Islet precursor cell (in vitro differentiated cells): Measurements from ENCODE around the gene SH3PXD2A.
A peak's percentile ranks its signal among the peaks of the same experiment; 100 is the strongest.
"Not testable (repeated sequence)": the region's sequence is repeated elsewhere in the genome, so short reads cannot be mapped to it uniquely, and the experiment has no call there.

Experiments used
- DNase-seq: peaks from one replicate; pipeline ENCODE4 v3.0.0-alpha.2; 2018

The SH3PXD2A gene

DNA sequence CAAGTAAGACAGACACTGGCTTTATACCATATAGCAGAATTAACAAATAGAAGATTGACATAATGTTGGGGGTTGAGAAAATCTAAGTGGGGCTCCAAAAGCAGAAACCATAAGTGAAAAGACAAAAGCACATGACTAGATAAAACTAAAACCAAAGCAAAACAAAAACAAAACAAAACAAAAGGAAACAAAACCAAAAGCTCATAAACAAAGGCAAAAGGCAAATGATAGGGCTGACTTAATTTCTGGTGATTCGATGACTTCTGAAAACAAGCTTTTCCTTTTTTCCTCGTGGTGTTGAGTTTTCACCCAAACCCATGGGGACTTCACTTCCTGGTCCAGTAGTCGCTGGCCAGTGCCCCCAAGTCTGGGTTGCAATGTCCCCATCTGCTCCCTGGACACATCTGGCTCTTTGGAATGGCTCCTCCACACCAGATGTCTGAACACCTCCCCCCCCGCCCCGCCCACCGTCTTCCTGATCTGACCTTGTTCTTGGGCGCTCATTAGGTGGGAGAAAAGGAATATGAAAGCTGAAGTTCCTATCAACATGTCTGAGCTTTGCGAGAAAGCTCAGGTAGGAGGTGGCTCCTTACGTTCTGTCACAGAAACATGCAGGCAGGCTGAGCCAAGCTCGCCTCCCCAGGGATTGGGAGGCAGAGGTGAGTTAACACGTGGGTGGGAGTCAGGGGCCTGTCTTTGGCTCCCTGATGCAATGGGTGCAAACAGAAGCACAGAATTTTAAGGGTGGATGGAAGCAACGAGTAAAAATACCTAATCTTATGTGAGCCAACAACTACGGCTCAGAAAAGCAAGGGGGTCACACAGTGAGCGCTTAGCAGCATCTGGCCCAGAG is 240.8 kb downstream of the SH3PXD2A start:
- no peak for DNase-seq

DNA sequence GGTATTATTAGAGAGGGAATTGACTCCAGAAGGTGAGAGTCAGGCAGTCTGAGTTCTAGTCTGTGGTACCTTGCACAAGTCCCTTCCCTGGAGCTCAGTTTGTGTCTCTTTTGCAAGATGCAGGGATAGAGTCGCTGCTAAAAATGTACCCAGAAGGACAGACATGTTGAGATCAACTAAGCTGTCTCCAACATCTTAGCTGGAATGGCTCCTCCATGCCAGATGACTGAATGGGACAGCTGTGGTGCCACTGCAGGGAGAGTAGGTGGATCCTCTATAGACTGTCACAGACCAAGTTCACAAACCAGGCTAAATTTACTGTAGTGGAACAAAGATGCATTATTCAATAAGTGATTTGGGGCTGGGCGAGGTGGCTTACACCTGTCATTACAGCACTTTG is 241.8 kb downstream of the SH3PXD2A start:
- DNase-seq = no peak

DNA sequence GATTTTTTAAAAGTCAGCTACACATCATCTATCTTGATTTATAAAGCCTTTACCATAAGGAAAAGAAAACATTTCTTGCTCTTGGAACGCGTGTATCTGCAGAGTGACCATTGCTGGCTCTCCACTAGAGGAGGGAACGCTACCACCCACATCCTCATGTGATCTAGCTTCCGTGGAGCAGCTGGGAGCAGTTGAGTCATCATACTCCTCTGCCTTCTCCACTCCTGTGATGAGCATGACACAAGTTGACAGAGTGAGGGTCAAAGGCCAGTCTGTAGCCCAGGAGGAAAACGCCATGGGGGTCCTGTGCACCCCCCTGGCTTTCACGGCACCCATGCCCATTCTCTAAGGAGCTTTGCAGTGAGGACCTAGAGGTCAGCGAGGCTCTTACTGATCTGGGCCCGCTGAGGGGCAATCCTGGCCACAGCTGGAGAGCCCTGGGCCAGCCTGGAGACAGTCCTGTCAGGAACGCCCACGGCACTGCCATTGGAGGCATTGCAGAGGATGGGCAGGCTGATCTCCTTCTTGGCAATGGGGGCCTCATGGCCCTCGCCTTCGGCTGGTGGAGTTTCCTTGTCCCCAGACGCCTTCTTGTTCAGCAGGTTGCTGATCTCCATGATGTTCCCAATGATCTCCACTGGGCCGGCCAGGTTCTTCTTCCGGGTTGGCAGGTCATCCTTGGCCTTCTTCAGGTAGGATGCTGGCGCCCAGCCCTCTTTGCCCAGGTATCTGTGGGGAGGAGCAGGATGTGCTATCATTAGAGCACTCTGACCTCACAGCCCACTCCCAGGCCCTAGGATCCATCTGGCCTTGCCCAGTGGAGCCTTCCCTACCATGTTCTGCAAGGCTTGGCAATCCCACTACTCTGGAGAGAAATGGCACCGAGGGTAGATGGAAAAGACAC is 242.7 kb downstream of the SH3PXD2A start:
- no peak for DNase-seq

DNA sequence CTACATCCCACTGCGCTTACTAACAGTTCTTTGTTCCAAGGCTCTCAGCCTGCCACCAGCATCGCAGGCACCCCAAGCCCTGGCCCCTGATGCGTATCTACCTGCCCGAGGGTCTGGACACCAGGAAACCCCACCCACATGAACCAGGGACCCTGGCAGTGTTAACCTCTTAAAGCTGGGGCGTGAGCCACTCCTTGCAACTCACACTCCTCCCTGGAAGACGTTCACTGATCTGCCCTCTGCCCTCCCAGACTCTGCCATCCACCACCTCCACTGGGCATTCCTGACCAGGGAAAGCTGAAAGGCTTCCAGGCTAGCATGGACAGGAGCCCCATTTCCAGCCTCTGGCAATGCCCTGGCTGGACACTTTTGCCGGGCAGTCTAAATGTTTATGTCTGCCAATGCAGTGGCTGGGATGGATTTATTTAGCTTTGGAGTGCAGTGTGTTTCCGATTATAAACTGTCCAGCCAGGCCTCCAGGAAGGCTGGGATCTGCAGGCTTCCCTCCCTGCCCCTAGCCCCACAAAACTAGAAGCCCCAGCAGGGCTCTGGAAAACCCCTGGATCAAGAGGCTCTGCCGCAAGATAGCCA is 244.4 kb downstream of the SH3PXD2A start:
- DNase-seq = no peak

DNA sequence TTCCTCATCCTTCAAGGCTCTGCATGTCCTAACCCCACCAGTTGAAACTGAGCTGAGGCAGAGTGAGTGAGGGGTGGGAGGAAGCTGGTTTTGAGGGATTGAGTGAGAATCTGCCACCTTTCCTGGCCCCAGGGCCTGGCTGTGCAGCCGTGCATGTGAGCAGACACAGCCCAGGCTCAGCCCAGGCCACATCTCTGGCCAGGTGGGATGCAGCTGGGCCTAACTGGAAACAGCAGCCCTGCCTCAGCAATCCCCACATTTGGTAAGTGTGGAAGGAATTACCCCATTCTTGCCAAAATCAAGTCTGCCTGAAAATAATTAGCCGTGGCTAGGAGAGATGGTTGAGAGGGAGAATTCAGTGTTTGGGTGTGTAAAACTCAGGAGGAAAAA is 245.3 kb downstream of the SH3PXD2A start:
- no peak for DNase-seq

DNA sequence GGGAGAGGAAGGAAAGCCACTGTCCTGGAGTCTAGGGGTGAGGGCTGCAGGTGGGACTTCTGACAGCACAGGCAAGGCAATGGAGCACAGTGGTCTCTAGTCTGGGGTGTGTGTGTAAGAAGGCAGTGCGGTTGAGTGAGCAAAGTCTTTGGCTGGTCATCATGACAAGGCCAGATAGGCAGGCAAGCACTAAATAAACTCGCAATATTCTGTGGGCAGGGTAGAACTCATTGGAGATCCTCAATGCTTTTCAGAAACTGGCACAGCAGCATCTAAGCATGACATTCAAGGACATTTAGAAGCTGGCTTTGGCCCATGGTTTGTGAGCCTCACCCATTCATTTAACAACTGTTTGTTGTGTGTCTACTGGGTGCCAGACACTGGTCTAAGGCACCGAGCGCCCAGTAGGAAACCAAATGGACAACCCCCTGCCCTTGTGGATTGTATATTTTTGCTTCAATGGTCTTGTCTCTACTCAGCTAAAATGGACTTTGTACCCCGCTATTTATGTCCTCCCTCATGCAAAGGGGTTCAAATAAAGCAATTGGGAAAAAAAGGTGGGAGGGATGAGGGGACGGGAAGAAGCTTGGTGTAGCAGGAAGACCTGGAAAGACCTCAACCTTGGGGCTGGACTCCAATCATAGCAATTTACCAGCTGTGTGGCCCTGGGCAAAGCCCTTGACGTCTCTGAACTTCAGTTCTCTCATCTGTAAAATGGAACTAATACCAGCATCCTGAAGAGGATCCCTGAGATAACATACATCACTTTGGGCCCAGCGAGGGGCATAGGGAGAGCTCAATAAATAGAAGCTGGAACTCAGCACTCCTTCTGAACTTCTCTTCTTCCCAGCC is 245.9 kb downstream of the SH3PXD2A start:
- DNase-seq = no peak

DNA sequence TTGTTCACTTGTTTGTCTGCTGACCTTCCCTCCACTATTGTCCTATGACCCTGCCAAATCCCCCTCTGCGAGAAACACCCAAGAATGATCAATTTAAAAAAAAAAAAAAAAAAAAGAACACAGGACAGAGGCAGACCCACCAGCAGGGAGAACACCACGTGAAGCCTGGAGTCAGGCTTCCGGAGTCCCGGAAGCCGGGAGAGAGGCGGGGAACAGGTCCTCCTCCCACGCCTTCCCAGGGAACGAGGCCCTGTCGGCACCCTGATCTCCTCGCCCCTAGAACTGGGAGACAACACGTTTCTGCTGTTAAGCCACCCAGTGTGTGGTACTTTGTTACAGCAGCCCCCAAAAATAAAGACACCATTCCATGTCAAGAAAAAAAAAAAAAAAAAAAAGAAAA is 247.3 kb downstream of the SH3PXD2A start:
- DNase-seq = not testable (repeated sequence)

DNA sequence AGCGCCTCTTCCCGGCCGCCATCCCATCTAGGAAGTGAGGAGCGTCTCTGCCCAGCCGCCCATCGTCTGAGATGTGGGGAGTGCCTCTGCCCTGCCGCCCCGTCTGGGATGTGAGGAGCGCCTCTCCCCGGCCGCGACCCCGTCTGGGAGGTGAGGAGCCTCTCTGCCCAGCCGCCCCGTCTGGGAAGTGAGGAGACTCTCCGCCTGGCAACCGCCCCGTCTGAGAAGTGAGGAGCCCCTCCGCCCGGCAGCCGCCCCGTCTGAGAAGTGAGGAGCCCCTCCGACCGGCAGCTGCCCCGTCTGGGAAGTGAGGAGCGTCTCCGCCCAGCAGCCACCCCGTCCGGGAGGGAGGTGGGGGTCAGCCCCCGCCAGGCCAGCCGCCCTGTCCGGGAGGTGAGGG is 248.3 kb downstream of the SH3PXD2A start:
- DNase-seq = not testable (repeated sequence)

DNA sequence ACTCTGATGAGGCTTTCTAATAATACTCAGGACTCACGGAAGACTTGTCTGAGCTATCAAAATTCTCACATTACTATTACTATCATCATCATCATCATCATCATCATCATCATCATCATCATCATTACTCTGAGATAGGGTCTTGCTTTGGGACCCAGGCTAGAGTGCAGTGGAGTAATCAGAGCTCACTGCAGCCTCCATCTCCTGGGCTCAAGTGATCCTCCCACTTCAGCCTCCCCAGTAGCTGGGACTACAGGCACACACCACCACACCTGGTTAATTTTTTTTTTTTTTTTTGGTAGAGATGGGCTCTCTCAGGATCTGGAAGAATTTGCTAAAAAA is 249.3 kb downstream of the SH3PXD2A start:
- DNase-seq = not testable (repeated sequence)

DNA sequence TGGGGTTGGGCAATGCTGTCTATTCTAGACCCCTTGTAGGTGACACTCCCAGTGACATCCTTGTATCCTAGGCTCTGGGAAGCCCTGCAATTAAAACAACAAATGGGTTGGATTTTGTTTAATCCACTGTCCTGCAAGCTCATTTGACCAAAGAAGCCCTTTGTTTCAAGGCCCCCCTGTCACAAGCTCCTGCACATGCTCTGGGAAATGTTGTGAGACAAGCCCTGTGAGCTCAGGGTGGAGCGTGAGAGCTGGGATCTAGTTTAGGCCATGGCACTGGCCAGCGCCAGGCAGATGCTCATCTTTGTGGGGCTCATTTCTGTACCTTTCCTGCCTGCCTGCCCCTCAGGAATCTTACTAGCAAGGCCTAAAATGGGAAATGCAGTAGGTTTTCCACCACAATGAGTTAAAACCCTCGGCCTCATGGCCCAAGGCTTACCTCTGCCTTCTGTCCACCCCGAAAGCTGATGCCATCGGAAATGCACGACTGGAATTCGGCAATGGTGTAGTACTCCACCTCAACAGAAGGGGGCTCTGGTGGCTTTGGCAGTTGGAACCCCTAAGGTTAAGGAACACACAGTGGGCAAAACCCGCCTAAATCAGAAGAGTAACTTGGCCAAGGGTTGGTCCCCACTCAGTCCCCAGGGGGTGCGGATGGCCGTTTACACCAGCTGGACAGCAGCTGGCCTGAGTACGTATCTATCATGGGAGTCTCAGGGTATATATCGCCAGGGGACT is 249.8 kb downstream of the SH3PXD2A start:
- DNase-seq = no peak

DNA sequence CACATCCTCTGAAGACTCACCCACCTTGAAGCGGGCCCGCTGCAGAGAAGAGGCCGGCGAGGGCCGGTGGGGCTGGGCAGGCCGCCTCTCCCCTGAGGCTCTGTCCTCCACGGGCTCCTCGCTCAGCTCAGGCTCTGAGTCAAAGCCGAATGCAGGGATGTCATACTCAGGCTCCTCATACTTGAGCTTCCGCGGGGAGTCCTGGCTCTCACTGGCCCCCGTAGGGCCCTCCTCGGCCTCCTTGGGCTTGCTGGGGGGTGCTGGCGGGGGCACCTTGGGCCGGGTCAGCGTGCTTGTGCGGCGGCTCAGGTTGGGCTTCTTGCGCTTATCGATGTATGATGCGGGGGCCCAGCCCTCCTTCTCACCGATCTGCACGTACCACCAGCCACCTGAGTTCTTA is 252.0 kb downstream of the SH3PXD2A start:
- no peak for DNase-seq

DNA sequence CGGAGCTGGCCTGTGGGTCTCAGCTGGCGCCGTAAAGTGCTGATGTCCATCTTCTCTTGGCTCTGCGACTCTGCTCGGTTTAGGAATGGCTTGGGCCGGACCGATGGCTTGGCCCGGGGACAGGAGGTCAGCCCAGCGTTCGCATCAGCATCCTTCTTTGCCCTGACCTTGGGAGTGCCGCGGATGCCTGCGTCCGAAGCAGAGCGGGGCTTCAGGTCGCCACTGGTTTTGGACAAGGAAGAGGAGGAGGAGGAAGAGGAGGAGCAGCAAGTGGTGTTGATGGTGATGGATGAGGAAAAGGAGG is 252.6 kb downstream of the SH3PXD2A start:
- DNase-seq = no peak

DNA sequence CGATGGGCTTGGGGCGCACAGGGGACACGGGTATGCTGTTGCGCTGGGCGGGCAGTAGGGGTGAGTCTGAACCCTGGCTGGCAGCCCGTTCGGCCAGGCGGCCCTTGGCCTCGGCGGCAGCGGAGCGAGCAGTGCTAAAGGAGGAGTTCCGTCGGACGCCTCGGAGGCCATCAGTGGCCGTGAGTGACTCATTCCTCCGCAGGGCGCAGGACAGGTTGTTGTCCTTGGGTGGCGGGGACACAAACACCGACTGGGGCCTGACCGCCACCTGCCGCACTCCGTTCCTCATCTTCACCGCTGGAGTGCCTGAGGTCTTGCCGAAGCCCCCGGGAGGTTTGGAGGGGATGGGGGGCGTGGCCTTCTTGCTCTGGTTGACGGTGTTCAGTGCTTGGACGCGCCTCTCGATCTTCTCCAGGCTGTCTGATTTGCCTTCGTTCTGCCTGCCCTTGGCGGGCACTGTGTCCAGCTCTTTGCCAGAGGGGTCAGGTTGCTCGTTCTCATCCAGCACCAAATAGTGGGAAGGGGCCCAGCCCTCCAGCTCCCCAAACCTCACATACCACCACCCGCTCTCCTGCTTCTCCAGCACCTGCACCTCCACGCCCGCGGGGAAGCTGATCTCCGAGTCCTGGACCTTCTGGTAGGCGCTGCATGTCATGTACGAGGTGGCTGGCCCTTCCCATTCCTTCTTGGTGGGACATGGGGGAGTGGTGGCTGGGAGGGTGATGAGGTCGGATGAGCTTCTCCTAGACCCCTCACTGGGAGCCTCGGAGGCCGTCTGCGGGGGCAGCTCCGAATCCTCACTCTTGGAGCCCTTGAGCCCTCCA is 253.1 kb downstream of the SH3PXD2A start:
- no peak for DNase-seq

DNA sequence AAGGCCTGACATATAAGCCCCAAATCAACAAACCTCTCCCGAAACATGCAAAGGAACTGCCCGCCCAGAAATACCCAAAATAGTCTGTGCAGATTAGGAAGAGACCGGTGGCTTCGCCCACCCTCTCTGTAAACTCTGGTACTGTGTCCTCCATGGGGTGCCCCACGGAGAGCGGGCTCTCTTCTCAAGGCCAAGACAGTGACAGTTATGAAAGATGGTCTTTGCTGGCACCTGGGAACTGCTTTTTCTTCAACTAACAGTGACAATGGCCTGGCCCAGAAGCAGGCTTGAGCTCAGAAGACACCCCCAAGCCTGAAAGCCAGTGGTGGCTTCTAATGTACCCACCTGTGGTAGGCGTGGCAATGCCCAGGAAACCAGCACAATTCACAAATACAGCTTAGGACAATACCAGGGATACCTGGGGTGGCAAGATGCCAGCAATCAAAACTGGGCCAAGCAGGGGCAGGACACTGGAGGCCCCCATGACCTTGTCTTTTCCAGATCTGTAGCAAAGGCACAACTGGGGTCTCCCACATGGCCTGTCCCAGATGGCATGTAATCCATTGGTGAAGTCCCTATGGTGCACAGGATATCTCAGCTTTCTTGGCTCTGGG is 254.3 kb downstream of the SH3PXD2A start:
- no peak for DNase-seq

DNA sequence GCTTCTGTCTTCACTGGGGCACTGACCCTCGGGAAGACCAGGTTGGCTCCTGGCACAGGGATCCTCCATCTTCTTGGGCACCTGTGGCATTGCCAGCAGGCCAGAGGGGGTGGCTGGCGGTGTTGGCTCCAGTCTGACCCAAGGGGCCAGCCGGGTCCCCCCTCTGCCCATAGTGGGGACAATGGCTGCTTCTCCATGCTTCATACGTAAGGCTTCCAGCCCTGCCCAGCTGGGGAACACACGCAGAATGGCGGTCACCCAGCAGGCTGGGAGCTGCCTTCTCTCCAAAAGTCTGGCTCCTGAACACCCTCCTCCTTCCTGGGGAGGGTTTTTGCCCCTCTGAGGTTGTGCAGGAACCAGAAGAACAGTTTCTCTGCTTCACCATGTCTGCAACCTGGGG is 255.1 kb downstream of the SH3PXD2A start:
- DNase-seq = no peak

DNA sequence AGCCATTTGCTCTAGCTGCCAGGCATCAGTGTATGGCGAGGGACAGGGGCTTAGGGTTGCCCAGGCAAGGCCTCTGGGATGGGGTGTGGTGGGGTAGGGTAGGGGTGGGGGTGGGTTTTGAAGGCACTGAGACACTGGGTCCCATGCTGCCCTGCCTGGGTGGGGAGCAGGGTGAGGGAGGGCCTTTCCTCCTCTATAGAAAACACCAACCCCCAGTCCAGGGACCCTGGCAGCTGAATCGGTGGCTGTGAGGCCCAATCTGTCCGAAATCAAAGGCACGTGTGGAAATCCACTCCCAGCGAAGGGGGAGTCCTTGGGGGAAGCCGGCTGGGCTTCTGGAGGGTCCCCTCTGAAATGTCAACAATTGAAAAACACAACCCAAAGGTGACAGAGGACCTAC is 255.5 kb downstream of the SH3PXD2A start:
- no peak for DNase-seq

DNA sequence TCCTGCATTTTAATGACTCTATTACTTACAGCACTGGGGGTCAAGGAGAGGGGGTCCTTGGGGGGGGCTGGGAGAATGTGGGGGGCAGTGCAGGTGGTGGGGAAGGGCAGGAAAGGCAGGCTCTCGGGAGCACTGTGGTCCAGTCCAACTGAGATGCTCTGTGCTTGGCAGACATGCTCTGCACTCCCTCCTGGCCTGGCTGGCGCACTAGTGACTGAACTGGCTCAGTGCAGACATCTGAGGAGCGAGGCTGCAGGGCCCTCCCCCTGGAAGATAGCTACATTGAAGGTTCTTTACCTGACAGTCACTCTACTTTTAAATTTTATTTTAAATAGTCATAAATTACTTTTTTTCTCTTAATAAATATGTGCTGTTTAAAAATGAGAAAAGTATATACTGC is 256.2 kb downstream of the SH3PXD2A start:
- no peak for DNase-seq

DNA sequence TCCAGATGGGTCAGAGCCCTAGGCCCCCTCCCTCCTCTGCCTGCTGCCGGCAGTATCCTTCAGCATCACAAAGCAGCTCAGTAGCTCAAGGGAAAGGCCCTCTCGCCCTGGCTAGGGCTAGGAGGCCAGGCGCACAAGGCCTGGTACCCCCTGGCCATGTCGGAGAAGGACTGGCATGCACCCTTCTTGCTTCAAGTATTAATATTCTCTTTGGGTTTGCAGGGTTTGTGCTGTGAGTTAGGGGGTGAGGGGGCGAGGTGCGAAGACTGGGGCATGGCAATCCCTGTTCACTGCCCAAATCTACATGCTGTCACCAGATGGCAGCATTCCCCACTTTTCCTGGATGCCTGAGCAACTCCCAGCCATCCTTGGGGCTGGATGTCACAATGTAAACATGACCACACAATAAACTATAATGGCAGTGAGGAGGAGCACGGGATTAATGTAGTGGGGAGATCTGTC is 256.7 kb downstream of the SH3PXD2A start:
- DNase-seq = peak; percentile 76

DNA sequence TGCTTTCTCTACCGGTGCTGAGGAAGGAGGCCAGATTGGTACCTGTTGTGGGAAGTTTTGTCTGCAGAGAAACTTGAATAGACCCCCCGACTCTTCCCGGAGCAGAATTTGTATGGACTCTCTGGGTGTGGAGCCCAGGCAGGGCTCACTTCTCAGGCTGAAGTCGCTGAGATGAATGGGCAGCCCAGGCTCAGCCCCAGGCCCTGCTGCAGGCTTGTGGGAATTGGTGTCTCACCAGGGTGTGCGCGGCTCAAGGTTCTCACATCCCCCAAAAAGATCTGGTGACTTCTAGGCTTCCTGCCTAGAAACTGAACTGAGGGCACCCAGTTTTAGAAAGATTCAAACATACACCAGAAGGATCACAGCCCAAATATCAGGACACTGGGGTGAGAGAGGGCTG is 258.4 kb downstream of the SH3PXD2A start:
- no peak for DNase-seq

DNA sequence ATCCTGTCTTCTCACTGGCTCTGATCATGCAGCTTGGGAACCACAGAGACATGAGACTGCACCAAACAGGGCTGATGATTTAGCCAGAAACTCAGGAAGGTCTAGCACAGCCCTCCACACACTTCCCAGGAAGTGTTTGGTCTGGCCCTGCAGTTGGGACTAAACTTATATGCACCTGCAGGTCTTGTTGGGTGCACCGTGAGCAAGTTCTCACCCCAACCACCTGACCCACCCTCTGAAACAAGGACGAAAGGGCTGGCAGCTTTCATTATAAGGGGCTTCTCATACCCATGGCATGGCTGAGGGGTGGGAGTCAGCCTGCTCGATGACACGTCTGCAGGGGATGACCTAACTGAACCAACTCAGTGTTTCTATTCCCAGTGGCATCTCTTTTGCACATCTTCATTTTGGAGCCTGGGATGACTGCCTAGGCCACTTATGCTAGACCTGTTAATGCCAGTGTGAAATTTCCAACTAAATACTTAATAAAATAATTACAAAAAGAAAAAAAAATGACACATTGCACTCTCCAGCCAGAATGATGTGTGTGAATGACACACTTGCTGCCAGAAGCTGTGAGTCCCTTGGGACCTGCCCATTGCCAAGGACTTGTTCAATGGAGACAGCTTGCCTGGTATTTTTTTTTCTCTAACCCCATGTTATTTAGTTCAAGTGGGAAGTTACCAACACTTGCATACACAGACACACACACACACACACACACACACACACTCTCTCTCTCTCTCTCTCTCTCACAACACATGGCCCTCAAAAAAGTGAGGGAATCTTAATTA is 259.2 kb downstream of the SH3PXD2A start:
- no peak for DNase-seq
